K562 (cell line): Measurements from ENCODE around the gene LHB. TPM values are rescaled to one million over a fixed set of nuclear protein-coding genes. Genes with fewer than 3 reads are reported as not detected.

ENCODE experiments used
- CBFB ChIP-seq: sonication (generic); formaldehyde crosslinking; IDR thresholded peaks from 2 replicates; pipeline ENCODE4 v1.4.0; 2020; ENCODE audit warnings: mild to moderate bottlenecking, missing genetic modification reagents
- CTBP1 ChIP-seq: fragments of 450-650 bp; IDR thresholded peaks from 2 replicates; pipeline ENCODE4 v1.6.1; 2016; ENCODE audit warnings: borderline replicate concordance
- MYNN ChIP-seq, 2 experiments: sonication (generic); formaldehyde crosslinking in 1 of 2; IDR thresholded peaks; 2 replicates each; pipeline versions ENCODE4 v1.5.0 to v1.6.1; 2016 to 2020; ENCODE audit warnings: antibody characterized with exemption in 1 of 2, missing genetic modification reagents in 1 of 2
- POLR3A ChIP-seq: IDR thresholded peaks from 2 replicates; pipeline ENCODE4 v1.6.1; 2011; ENCODE audit warnings: borderline replicate concordance, mild to moderate bottlenecking, moderate library complexity; ENCODE audit not compliant: insufficient read length, insufficient read depth; ENCODE audit errors: extremely low read depth
- PURB ChIP-seq: sonication (generic); formaldehyde crosslinking; IDR thresholded peaks from 2 replicates; pipeline ENCODE4 v1.9.0; 2021; ENCODE audit warnings: low read depth, mild to moderate bottlenecking, missing genetic modification reagents
- SAFB2 ChIP-seq: fragments of 200-400 bp; formaldehyde crosslinking; IDR thresholded peaks from 2 replicates; pipeline ENCODE4 v1.6.1; 2018; ENCODE audit warnings: borderline replicate concordance, low read length, low read depth, moderate library complexity; ENCODE audit not compliant: severe bottlenecking
- SMC3 ChIP-seq: conservative IDR thresholded peaks from 2 replicates; pipeline ENCODE4 v1.6.1; 2011; ENCODE audit warnings: low read depth, low read length, improper control_type of control experiment; ENCODE audit not compliant: insufficient read depth
- SUPT5H ChIP-seq: fragments of 450-650 bp; IDR thresholded peaks from 2 replicates; pipeline ENCODE4 v1.6.1; 2016
- ZNF121 ChIP-seq: sonication (generic); formaldehyde crosslinking; conservative IDR thresholded peaks from 2 replicates; pipeline ENCODE4 v1.8.0; 2022; ENCODE audit warnings: missing genetic modification reagents
- ZNF699 ChIP-seq: fragments of 250-450 bp; sonication (Bioruptor Pico); IDR thresholded peaks from 2 replicates; pipeline ENCODE4 v1.8.0; 2021; ENCODE audit warnings: mild to moderate bottlenecking, moderate library complexity; ENCODE audit not compliant: insufficient replicate concordance
- polyA plus RNA-seq, 8 experiments: library from polyadenylated mRNA; depleted of rRNA in 4 of 8; stranded (reverse) in 5 of 8; unstranded in 3 of 8; fragments of >200 nt; fragmentation: Nextera tagmentation in 2 of 8; fragmentation: Illumina TruSeq in 1 of 8; extraction: Ambion mirVana in 2 of 8; extraction: Trizol in 1 of 8; gene quantifications; 2 replicates each; pipeline versions ENCODE4 v1.2.1 to v1.2.3, GENCODE V29; 2011 to 2014; ENCODE audit warnings: inconsistent platforms in 1 of 8, missing spikeins in 1 of 8
- total RNA-seq, 7 experiments: library from RNA; depleted of rRNA in 6 of 7; stranded (reverse); fragments of >200 nt in 6 of 7; fragmentation: Illumina TruSeq in 2 of 7; extraction: Trizol in 2 of 7; gene quantifications; 2 replicates each; pipeline versions ENCODE4 v1.2.1 to v1.2.3, GENCODE V29; 2011 to 2021; ENCODE audit warnings: low replicate concordance in 1 of 7
- TF ChIP-seq, protein P1 (sequence below): sonication (generic); formaldehyde crosslinking; IDR thresholded peaks from 2 replicates; pipeline ENCODE4 v1.8.1; 2023; ENCODE audit warnings: mild to moderate bottlenecking, missing genetic modification reagents
- TF ChIP-seq, protein P2 (sequence below): sonication (generic); formaldehyde crosslinking; IDR thresholded peaks from 2 replicates; pipeline ENCODE4 v1.8.1; 2023; ENCODE audit warnings: mild to moderate bottlenecking, missing genetic modification reagents
- TF ChIP-seq, protein P3 (sequence below): fragments of 200-400 bp; formaldehyde crosslinking; IDR thresholded peaks from 2 replicates; pipeline ENCODE4 v1.6.1; 2017; ENCODE audit warnings: mild to moderate bottlenecking, low read depth, low read length, moderate library complexity
- TF ChIP-seq, protein P4 (sequence below): fragments of 450-650 bp; IDR thresholded peaks from 2 replicates; pipeline ENCODE4 v1.7.1; 2018; ENCODE audit warnings: mild to moderate bottlenecking, low read depth; ENCODE audit not compliant: partially characterized antibody
- TF ChIP-seq, protein P5 (sequence below), 2 experiments: fragments of 200-800 bp in 1 of 2; sonication (Bioruptor generic) in 1 of 2; sonication (generic) in 1 of 2; formaldehyde crosslinking in 1 of 2; IDR thresholded peaks in 1 of 2; conservative IDR thresholded peaks in 1 of 2; 2 replicates each; pipeline versions ENCODE4 v1.5.0 to v1.6.1; 2016 to 2020; ENCODE audit warnings: missing compliant biosample characterization in 1 of 2, missing genetic modification characterization in 1 of 2, missing genetic modification reagents in 1 of 2

Gene LHB
- total and polyA plus RNA-seq, 9 of the 15 experiments (the other 6 are each of a cell fraction or from before 2014, with no cell fraction given), result 0.54 TPM; not detected in 8

DNA sequence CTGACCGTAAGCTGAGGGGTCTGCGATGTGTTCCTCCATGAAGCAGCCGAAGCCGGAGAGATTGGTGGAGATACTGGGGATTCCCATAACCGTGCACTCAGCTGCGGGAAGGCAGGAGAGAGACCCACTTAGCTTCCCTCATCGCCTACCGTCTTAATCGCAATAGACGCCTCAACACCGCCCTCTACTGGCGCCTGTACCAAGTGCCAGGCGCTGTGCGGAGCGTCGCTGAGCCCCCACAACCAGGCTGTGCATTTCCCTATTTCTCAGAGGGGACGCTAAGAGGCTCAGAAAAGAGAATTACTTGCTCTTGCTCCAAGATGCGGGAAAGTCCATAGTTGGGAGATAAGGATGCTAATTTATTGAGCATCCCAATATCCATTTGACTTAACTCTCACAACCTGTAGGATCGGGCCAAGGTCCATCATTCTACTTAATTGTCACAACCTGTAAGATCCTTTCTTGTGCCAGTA lies 45.9 kb downstream of the LHB start (continued):
- TF ChIP-seq, protein P1, sequence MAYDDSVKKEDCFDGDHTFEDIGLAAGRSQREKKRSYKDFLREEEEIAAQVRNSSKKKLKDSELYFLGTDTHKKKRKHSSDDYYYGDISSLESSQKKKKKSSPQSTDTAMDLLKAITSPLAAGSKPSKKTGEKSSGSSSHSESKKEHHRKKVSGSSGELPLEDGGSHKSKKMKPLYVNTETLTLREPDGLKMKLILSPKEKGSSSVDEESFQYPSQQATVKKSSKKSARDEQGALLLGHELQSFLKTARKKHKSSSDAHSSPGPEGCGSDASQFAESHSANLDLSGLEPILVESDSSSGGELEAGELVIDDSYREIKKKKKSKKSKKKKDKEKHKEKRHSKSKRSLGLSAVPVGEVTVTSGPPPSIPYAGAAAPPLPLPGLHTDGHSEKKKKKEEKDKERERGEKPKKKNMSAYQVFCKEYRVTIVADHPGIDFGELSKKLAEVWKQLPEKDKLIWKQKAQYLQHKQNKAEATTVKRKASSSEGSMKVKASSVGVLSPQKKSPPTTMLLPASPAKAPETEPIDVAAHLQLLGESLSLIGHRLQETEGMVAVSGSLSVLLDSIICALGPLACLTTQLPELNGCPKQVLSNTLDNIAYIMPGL (CRISPR knock-in tag), result peak; percentile 70; the same call in 1 of the 2 replicates
- no peak for TF ChIP-seq ZNF699 (CRISPR knock-in tag)
- no peak for TF ChIP-seq PURB
- TF ChIP-seq, protein P2, sequence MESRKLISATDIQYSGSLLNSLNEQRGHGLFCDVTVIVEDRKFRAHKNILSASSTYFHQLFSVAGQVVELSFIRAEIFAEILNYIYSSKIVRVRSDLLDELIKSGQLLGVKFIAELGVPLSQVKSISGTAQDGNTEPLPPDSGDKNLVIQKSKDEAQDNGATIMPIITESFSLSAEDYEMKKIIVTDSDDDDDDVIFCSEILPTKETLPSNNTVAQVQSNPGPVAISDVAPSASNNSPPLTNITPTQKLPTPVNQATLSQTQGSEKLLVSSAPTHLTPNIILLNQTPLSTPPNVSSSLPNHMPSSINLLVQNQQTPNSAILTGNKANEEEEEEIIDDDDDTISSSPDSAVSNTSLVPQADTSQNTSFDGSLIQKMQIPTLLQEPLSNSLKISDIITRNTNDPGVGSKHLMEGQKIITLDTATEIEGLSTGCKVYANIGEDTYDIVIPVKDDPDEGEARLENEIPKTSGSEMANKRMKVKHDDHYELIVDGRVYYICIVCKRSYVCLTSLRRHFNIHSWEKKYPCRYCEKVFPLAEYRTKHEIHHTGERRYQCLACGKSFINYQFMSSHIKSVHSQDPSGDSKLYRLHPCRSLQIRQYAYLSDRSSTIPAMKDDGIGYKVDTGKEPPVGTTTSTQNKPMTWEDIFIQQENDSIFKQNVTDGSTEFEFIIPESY (CRISPR knock-in tag), result peak; percentile 61; the same call in 1 of the 2 replicates
- TF ChIP-seq POLR3A, result no peak
- TF ChIP-seq, protein P3, sequence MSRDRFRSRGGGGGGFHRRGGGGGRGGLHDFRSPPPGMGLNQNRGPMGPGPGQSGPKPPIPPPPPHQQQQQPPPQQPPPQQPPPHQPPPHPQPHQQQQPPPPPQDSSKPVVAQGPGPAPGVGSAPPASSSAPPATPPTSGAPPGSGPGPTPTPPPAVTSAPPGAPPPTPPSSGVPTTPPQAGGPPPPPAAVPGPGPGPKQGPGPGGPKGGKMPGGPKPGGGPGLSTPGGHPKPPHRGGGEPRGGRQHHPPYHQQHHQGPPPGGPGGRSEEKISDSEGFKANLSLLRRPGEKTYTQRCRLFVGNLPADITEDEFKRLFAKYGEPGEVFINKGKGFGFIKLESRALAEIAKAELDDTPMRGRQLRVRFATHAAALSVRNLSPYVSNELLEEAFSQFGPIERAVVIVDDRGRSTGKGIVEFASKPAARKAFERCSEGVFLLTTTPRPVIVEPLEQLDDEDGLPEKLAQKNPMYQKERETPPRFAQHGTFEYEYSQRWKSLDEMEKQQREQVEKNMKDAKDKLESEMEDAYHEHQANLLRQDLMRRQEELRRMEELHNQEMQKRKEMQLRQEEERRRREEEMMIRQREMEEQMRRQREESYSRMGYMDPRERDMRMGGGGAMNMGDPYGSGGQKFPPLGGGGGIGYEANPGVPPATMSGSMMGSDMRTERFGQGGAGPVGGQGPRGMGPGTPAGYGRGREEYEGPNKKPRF, result no peak
- TF ChIP-seq SUPT5H, result no peak
- no peak for TF ChIP-seq ZNF121 (CRISPR knock-in tag)
- TF ChIP-seq CBFB (CRISPR knock-in tag), result no peak
- TF ChIP-seq, protein P4, sequence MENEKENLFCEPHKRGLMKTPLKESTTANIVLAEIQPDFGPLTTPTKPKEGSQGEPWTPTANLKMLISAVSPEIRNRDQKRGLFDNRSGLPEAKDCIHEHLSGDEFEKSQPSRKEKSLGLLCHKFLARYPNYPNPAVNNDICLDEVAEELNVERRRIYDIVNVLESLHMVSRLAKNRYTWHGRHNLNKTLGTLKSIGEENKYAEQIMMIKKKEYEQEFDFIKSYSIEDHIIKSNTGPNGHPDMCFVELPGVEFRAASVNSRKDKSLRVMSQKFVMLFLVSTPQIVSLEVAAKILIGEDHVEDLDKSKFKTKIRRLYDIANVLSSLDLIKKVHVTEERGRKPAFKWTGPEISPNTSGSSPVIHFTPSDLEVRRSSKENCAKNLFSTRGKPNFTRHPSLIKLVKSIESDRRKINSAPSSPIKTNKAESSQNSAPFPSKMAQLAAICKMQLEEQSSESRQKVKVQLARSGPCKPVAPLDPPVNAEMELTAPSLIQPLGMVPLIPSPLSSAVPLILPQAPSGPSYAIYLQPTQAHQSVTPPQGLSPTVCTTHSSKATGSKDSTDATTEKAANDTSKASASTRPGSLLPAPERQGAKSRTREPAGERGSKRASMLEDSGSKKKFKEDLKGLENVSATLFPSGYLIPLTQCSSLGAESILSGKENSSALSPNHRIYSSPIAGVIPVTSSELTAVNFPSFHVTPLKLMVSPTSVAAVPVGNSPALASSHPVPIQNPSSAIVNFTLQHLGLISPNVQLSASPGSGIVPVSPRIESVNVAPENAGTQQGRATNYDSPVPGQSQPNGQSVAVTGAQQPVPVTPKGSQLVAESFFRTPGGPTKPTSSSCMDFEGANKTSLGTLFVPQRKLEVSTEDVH, result peak; percentile 19
- peak; percentile 58; the same call in 1 of the 2 replicates for TF ChIP-seq CTBP1
- TF ChIP-seq SAFB2, result no peak
- TF ChIP-seq SMC3, result peak; percentile 77
- peak; percentile 35; the same call in 1 of the 2 replicates for TF ChIP-seq MYNN (IDR thresholded peaks at IDR 0.05)
- no peak for TF ChIP-seq MYNN (CRISPR knock-in tag; IDR thresholded peaks at IDR 0.05)
- TF ChIP-seq, protein P5, sequence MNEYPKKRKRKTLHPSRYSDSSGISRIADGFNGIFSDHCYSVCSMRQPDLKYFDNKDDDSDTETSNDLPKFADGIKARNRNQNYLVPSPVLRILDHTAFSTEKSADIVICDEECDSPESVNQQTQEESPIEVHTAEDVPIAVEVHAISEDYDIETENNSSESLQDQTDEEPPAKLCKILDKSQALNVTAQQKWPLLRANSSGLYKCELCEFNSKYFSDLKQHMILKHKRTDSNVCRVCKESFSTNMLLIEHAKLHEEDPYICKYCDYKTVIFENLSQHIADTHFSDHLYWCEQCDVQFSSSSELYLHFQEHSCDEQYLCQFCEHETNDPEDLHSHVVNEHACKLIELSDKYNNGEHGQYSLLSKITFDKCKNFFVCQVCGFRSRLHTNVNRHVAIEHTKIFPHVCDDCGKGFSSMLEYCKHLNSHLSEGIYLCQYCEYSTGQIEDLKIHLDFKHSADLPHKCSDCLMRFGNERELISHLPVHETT (CRISPR knock-in tag; conservative IDR thresholded peaks at IDR 0.05 in 1 of 2, IDR thresholded peaks at IDR 0.05 in 1 of 2), result 0 out of 4 replicates have a peak, but pooled peaks of 1 of the 2 experiments have one; percentile 29
